Lower leg skin (tissue), 3 donors: Measurements from ENCODE around the gene GLDN.

Experiments used
- CTCF ChIP-seq, 3 donors: fragments of 450-650 bp; IDR thresholded peaks; one replicate each; pipeline ENCODE4 v1.5.1; 2016; ENCODE audit warnings: antibody characterized with exemption in 3 of 3, mild to moderate bottlenecking in 3 of 3, moderate library complexity in 2 of 3
- POLR2A ChIP-seq, 2 donors: fragments of 450-650 bp; IDR thresholded peaks; one replicate each; pipeline ENCODE4 v1.6.1; 2016 to 2017; ENCODE audit warnings: antibody characterized with exemption in 2 of 2, mild to moderate bottlenecking in 1 of 2, moderate library complexity in 1 of 2

DNA sequence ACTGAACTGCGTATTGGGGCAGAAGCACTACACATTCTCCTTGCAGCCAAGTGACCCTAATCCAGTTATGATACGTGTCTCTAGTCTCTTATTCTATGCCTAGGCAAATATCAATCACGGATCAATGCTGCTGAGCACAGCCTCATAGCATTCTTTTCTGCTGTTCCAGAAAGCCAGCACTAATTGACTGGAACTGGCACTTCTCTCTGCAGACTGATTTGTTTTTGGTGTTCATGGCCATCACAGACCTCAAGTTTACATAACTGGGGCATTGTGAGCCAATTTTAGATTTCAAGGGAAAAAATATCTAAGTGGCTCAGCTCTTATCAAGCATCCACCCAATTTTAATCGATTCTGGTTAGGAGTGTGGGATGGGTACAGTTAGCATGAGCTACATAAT lies 37.9 kb downstream of the GLDN start:
- no peak for TF ChIP-seq POLR2A (IDR thresholded peaks at IDR 0.05)
- TF ChIP-seq CTCF (IDR thresholded peaks at IDR 0.05): no peak
